Superior temporal gyrus (tissue), 1 donor: ENCODE results near the gene FAM72B.
A peak's percentile ranks its signal among the peaks of the same experiment; 100 is the strongest.
"Not testable (repeated sequence)": the region's sequence is repeated elsewhere in the genome, so short reads cannot be mapped to it uniquely, and the experiment has no call there.

Source experiments
- DNase-seq: peaks from one replicate; pipeline ENCODE4 v3.0.0-alpha.2; 2016; ENCODE audit errors: extremely low spot score

Gene FAM72B

GRCh38 chr1:121152788-121153187, 31.4 kb downstream of the FAM72B start:
- not testable (repeated sequence) for DNase-seq

DNA sequence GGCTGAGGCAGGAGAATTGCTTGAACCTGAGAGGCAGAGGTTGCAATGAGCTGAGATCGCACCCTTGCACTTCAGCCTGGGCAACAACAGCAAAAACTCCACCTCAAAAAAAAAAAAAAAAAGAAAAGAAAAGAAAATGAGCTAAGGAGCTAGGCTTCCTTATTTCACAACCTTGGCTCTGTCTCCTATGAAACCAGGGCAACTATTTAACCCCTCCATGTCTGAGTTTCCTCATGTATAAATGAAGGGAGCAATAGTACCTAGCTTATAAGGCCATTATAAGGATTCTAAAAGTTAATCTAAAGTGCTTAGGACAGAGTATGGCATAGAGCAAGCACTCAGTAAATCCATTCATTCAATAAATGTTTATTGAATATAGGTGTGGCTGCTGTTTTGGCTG, 32.8 kb downstream of the FAM72B start:
- not testable (repeated sequence) for DNase-seq

- not testable (repeated sequence) for DNase-seq
These were observed 35.5 kb downstream of the FAM72B start for GRCh38 chr1:121148489-121149190.

DNA sequence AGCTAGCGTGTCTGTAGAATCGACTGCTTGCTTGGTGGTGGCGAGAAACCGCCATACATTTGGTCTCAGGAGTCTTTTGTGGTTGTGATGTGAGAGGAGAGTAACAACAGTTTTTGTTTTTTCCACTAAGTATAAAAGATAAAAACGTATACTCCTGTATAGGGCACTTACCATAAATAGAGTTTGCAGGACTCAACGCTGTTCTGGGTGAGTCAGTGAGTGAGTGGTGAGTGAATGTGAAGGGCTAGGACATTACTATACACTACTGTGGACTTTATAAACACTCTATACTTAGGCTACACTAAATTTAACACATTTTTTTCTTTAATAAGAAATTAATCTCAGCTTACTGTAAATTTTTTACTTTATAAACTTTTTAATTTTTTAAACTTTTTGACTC, 43.7 kb downstream of the FAM72B start:
- not testable (repeated sequence) for DNase-seq

DNA sequence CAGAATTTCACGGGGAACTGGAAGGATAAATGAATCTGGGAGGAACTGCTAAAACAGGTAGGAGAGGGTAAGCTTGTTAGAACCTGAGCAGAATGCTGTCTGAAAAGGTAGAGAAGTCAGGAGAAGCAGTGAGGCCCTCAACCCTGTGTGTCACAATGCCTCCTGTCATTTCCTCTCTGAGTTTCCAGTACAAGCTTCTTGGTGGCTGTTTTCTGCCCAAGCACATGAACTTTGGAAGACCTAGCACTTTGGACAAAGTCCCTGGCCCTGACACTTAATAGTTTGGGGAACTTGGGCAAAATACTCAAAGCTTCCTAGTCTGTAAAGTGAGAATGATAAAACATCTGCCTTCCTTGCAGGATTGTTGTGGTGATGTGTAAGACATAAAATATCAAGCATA, 52.6 kb downstream of the FAM72B start:
- DNase-seq = not testable (repeated sequence)

DNA sequence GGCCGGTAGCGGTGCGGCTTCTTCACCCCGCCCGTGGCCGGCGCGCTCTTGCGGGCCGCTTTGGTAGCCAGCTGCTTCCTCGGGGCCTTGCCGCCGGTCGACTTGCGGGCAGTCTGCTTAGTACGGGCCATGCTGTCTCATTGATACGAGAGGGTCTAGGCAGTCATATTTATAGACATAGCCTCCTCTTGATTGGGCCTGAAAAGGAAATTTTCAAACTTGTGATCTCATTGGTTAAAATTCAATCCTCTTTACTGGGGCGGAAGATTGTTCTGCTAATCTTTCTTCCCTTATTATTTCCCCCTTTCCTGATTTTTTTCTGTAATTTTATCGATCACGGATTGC, 65.7 kb downstream of the FAM72B start:
- peak; percentile 3 for DNase-seq
